Endothelial cell of umbilical vein (primary cell): ENCODE data around the gene TIGD1. TPM values are rescaled to one million over a fixed set of nuclear protein-coding genes. Genes with fewer than 3 reads are reported as not detected.
"Not testable (repeated sequence)": the region's sequence is repeated elsewhere in the genome, so short reads cannot be mapped to it uniquely, and the experiment has no call there.

Source experiments
- BruUV-seq: library from RNA; stranded (reverse); fragments of 400-500 nt; replicated peaks from 2 replicates; lab custom pipeline; 2021; lab: Mats Ljungman, UMichigan
- CTCF ChIA-PET: fragments of 300-600, 350-600 bp; sonication (Branson Sonifier 250); formaldehyde crosslinking; loops from one replicate; lab custom pipeline; 2021; ENCODE audit warnings: antibody characterized with exemption, inconsistent platforms; lab: Charles Lee
- POLR2A ChIA-PET: fragments of 300-600, 350-600 bp; sonication (Branson Sonifier 250); formaldehyde crosslinking; loops from one replicate; lab custom pipeline; 2021; ENCODE audit warnings: antibody characterized with exemption, inconsistent platforms; lab: Charles Lee
- DNase-seq: peaks from one replicate; pipeline ENCODE4 v3.0.0-alpha.2; 2011; ENCODE audit warnings: low read depth, low spot score
- FAIRE-seq: peaks from 2 replicates; lab custom pipeline; 2011; peaks lifted over from hg19 to GRCh38; lab: Jason Lieb, UNC
- H2AFZ ChIP-seq: 2 replicates; pipeline ENCODE4 v1.6.0; 2012; ENCODE audit warnings: low read depth, low read length, control low read depth, inconsistent platforms
- H3K27ac ChIP-seq: 2 replicates; pipeline ENCODE4 v1.5.1; 2011; ENCODE audit warnings: low read depth, mild to moderate bottlenecking, control low read depth, low read length, moderate library complexity; ENCODE audit not compliant: insufficient read depth
- H3K27me3 ChIP-seq, 2 experiments: 2 replicates each; pipeline versions ENCODE4 v1.6.0 to v1.6.1; 2011; ENCODE audit warnings: low read length in 2 of 2, mixed read lengths in 1 of 2; ENCODE audit not compliant: control insufficient read depth in 2 of 2, insufficient read depth in 2 of 2
- H3K36me3 ChIP-seq, 2 experiments: 2 replicates in 1 of 2; 3 replicates in 1 of 2; pipeline ENCODE4 v1.5.1; 2011; ENCODE audit warnings: low read length in 2 of 2, mild to moderate bottlenecking in 1 of 2, moderate library complexity in 1 of 2; ENCODE audit not compliant: control insufficient read depth in 2 of 2, insufficient read depth in 2 of 2; ENCODE audit errors: extremely low read depth in 1 of 2
- H3K4me1 ChIP-seq: 3 replicates; pipeline ENCODE4 v1.5.1; 2011; ENCODE audit warnings: mild to moderate bottlenecking, low read length; ENCODE audit not compliant: control insufficient read depth, insufficient read depth; ENCODE audit errors: extremely low read depth
- H3K4me2 ChIP-seq: 2 replicates; pipeline ENCODE4 v1.6.1; 2011; ENCODE audit warnings: low read length, control low read depth, mixed read lengths; ENCODE audit not compliant: insufficient read depth
- H3K4me3 ChIP-seq, 3 experiments: fragments of 200-600 bp in 1 of 3; sonication (generic), shearing (Covaris generic) in 1 of 3; replicated peaks in 1 of 3; 2 replicates each; pipeline ENCODE4 v1.5.1; 2011 to 2016; ENCODE audit warnings: control low read depth in 3 of 3, low read length in 3 of 3, mild to moderate bottlenecking in 2 of 3, inconsistent platforms in 1 of 3, low read depth in 1 of 3, moderate library complexity in 1 of 3; ENCODE audit not compliant: insufficient read depth in 1 of 3
- H3K79me2 ChIP-seq: 2 replicates; pipeline ENCODE4 v1.6.0; 2012; ENCODE audit warnings: low read length, inconsistent platforms; ENCODE audit not compliant: control insufficient read depth, insufficient read depth
- H3K9ac ChIP-seq: replicated peaks from 2 replicates; pipeline ENCODE3; 2011; ENCODE audit warnings: low read length, control low read depth; ENCODE audit not compliant: insufficient read depth; ENCODE audit errors: extremely low read depth
- H3K9me1 ChIP-seq: replicated peaks from 3 replicates; pipeline ENCODE4 v1.6.0; 2011; ENCODE audit warnings: mild to moderate bottlenecking, low read length; ENCODE audit not compliant: control insufficient read depth, insufficient read depth; ENCODE audit errors: extremely low read depth
- H3K9me3 ChIP-seq: replicated peaks from 2 replicates; pipeline ENCODE4 v1.5.1; 2012; ENCODE audit warnings: low read length, inconsistent platforms; ENCODE audit not compliant: control insufficient read depth, insufficient read depth
- H4K20me1 ChIP-seq: replicated peaks from 2 replicates; pipeline ENCODE3; 2011; ENCODE audit warnings: mild to moderate bottlenecking, low read length; ENCODE audit not compliant: control insufficient read depth, insufficient read depth; ENCODE audit errors: extremely low read depth
- CTCF ChIP-seq, 2 donors: IDR thresholded peaks; 1 replicate in 1 of 2; 2 replicates in 1 of 2; pipeline ENCODE4 v1.5.1; 2011; ENCODE audit warnings: low read length in 2 of 2, mild to moderate bottlenecking in 2 of 2, moderate library complexity in 2 of 2, control low read depth in 1 of 2, inconsistent platforms in 1 of 2, low read depth in 1 of 2; ENCODE audit not compliant: insufficient read depth in 1 of 2; ENCODE audit errors: extremely low read depth in 1 of 2
- GATA2 ChIP-seq: IDR thresholded peaks from 2 replicates; pipeline ENCODE4 v1.7.0; 2011; ENCODE audit warnings: low read depth, mild to moderate bottlenecking, moderate library complexity, mixed read lengths, low read length; ENCODE audit not compliant: insufficient read length, insufficient read depth
- MYC ChIP-seq: IDR thresholded peaks from one replicate; pipeline ENCODE4 v1.6.1; 2011; ENCODE audit warnings: mild to moderate bottlenecking, low read depth, low read length
- POLR2A ChIP-seq: IDR thresholded peaks from 2 replicates; pipeline ENCODE4 v1.6.1; 2012; ENCODE audit warnings: low read depth, mild to moderate bottlenecking, control low read depth, low read length
- POLR2AphosphoS5 ChIP-seq: IDR thresholded peaks from 2 replicates; pipeline ENCODE4 v1.6.1; 2012; ENCODE audit warnings: low read depth, mild to moderate bottlenecking, control low read depth, low read length, moderate library complexity; ENCODE audit not compliant: insufficient read depth
- dilution Hi-C: fragments of 300-500 bp; cut with MboI; formaldehyde crosslinking; loops from one replicate; pipeline ENCODE4 v1.15.0; 2019; ENCODE audit warnings: low sequenced_read_pairs; ENCODE audit not compliant: extremely low pct_ligation_motif_present
- intact Hi-C: fragments of 100-400 bp; cut with micrococcal nuclease; formaldehyde crosslinking; loops from one replicate; pipeline ENCODE4 v1.10.0; 2022
- polyA plus RNA-seq, 4 experiments: library from polyadenylated mRNA; depleted of rRNA in 3 of 4; stranded (reverse) in 3 of 4; unstranded in 1 of 4; fragments of >200 nt; gene quantifications; 2 replicates each; pipeline versions ENCODE4 v1.2.1 to v1.2.3, GENCODE V29; 2011 to 2012; ENCODE audit warnings: missing spikeins in 1 of 4
- total RNA-seq: library from RNA; stranded (reverse); gene quantifications from 2 replicates; pipeline ENCODE4 v1.2.3, GENCODE V29; 2021

Gene TIGD1
- total and polyA plus RNA-seq, 2 donors (not counting 3 experiments of a cell fraction or from before 2014, with no cell fraction given): 1.6 to 3.3 TPM

GRCh38 chr2:232532821-232533220, 17.5 kb downstream of the TIGD1 start:
- H2AFZ ChIP-seq, H3K27me3 ChIP-seq, DNase-seq, H3K9me1 ChIP-seq, H3K4me1 ChIP-seq, H3K36me3 ChIP-seq, H3K4me3 ChIP-seq, intact Hi-C loops, H3K27ac ChIP-seq, H4K20me1 ChIP-seq, H3K4me2 ChIP-seq, H3K9me3 ChIP-seq, H3K9ac ChIP-seq, H3K79me2 ChIP-seq, dilution Hi-C loops, POLR2A ChIA-PET, BruUV-seq, FAIRE-seq: not testable (repeated sequence)
- CTCF ChIA-PET: interaction anchor here (1.5 kb wide), 1 partner anchor 206 kb away, joined by 4 read pairs; no protein-coding TSS in a partner anchor

GRCh38 chr2:232532419-232532818, 17.9 kb downstream of the TIGD1 start:
- Histone ChIP-seq H3K9me1 (no peaks in the 10 kb centered on the region), H3K27me3 (peaks cover 0 to 2% of the 10 kb centered on the region in 2 experiments), H3K9me3 (no peaks in the 10 kb centered on the region), H3K4me3 (no peak overlapping the region), H2AFZ (no peak overlapping the region), H3K36me3 (no peaks in the 10 kb centered on the region), H3K27ac (no peak overlapping the region), H3K79me2 (no peaks in the 10 kb centered on the region), H3K4me2 (no peak overlapping the region), H4K20me1 (no peaks in the 10 kb centered on the region), H3K9ac (no peak overlapping the region), H3K4me1 (no peaks in the 10 kb centered on the region)
- no TSS peak for BruUV-seq
- dilution Hi-C loops: no loop called here
- FAIRE-seq (no peak), DNase-seq (no peak)
- intact Hi-C loops: no loop called here
- ChIA-PET POLR2A (interaction anchor here (1.2 kb wide), 1 partner anchor 18 kb away, joined by 3 read pairs; the partner anchor contains the start of genes EIF4E2 and TIGD1), CTCF (interaction anchor here (1.5 kb wide), 1 partner anchor 205 kb away, joined by 4 read pairs; no protein-coding TSS in a partner anchor)
- TF ChIP-seq GATA2 (no peak), MYC (no peak), CTCF (IDR thresholded peaks at IDR 0.05; ENCODE audit: extremely low read depth in 1 of 2, insufficient read depth in 1 of 2, low read depth in 1 of 2, low read length in 2 of 2) (no peak), POLR2A (no peak), POLR2AphosphoS5 (no peak)
